H1 (cell line): ENCODE measurements around the gene HIPK3. TPM values are rescaled to one million over a fixed set of nuclear protein-coding genes. Genes with fewer than 3 reads are reported as not detected.

Source experiments
- CTCF ChIA-PET: fragments of 300-600 bp; sonication (Branson Sonifier 250); formaldehyde crosslinking; loops from one replicate; lab custom pipeline; 2021; ENCODE audit not compliant: partially characterized antibody; lab: Charles Lee
- POLR2A ChIA-PET: fragments of 300-600 bp; sonication (Branson Sonifier 250); formaldehyde crosslinking; loops from one replicate; lab custom pipeline; 2021; ENCODE audit warnings: inconsistent platforms; ENCODE audit not compliant: partially characterized antibody; lab: Charles Lee
- DNase-seq, 2 experiments: peaks; one replicate each; pipeline versions ENCODE4 v3.0.0 to v3.0.0-alpha.2; 2010 to 2022; ENCODE audit warnings: low spot score in 2 of 2, low read depth in 1 of 2, mixed read lengths in 1 of 2
- FAIRE-seq: peaks from 2 replicates; lab custom pipeline; 2011; peaks lifted over from hg19 to GRCh38; lab: Jason Lieb, UNC
- H2AFZ ChIP-seq: 2 replicates; pipeline ENCODE4 v1.8.1; 2012; ENCODE audit warnings: low read length, inconsistent platforms
- H2AK5ac ChIP-seq: 2 replicates; pipeline ENCODE4 v1.6.1; 2013; ENCODE audit warnings: low read depth, low read length
- H2BK120ac ChIP-seq: replicated peaks from 2 replicates; pipeline ENCODE3; 2013; ENCODE audit warnings: low read depth, low read length, inconsistent platforms
- H2BK12ac ChIP-seq: 2 replicates; pipeline ENCODE4 v1.6.1; 2013; ENCODE audit warnings: low read depth, low read length
- H2BK15ac ChIP-seq: 2 replicates; pipeline ENCODE4 v1.6.1; 2013; ENCODE audit warnings: low read length
- H2BK20ac ChIP-seq: 2 replicates; pipeline ENCODE4 v1.6.1; 2013; ENCODE audit warnings: low read length
- H2BK5ac ChIP-seq: 2 replicates; pipeline ENCODE4 v1.6.1; 2013; ENCODE audit warnings: low read depth, low read length
- H3K14ac ChIP-seq: 2 replicates; pipeline ENCODE4 v1.6.1; 2013; ENCODE audit warnings: inconsistent platforms; ENCODE audit not compliant: insufficient read length
- H3K18ac ChIP-seq: 2 replicates; pipeline ENCODE4 v1.6.1; 2013; ENCODE audit warnings: low read length; ENCODE audit errors: extremely low read depth
- H3K23ac ChIP-seq: 2 replicates; pipeline ENCODE4 v1.6.1; 2013; ENCODE audit warnings: inconsistent platforms; ENCODE audit not compliant: insufficient read length
- H3K23me2 ChIP-seq: 2 replicates; pipeline ENCODE4 v1.6.1; 2013; ENCODE audit warnings: low read depth, low read length
- H3K27ac ChIP-seq: 2 replicates; pipeline ENCODE4 v1.6.1; 2011; ENCODE audit warnings: low read depth, low read length, inconsistent platforms
- H3K27me3 ChIP-seq, 4 experiments: replicated peaks in 1 of 4; 1 replicate in 1 of 4; 2 replicates in 3 of 4; pipeline versions ENCODE4 v1.6.1 to v1.8.1; 2011 to 2013; ENCODE audit warnings: low read length in 3 of 4, mild to moderate bottlenecking in 3 of 4, inconsistent platforms in 2 of 4, mixed read lengths in 2 of 4, moderate library complexity in 1 of 4; ENCODE audit not compliant: control insufficient read depth in 3 of 4, insufficient read depth in 3 of 4; ENCODE audit errors: extremely low read depth in 1 of 4
- H3K36me3 ChIP-seq, 4 experiments: 2 replicates each; pipeline versions ENCODE4 v1.6.1 to v1.8.1; 2011 to 2013; ENCODE audit warnings: mild to moderate bottlenecking in 4 of 4, low read length in 3 of 4, moderate library complexity in 2 of 4, control low read depth in 1 of 4, inconsistent platforms in 1 of 4; ENCODE audit not compliant: insufficient read depth in 4 of 4, control insufficient read depth in 2 of 4
- H3K4ac ChIP-seq: replicated peaks from 2 replicates; pipeline ENCODE3; 2013; ENCODE audit warnings: low read length, low read depth, mixed read lengths, inconsistent platforms; ENCODE audit not compliant: insufficient read length
- H3K4me1 ChIP-seq, 4 experiments: replicated peaks in 1 of 4; 1 replicate in 1 of 4; 2 replicates in 3 of 4; pipeline versions ENCODE4 v1.6.1 to v1.8.1; 2011 to 2013; ENCODE audit warnings: low read length in 3 of 4, inconsistent platforms in 2 of 4, mixed read lengths in 1 of 4; ENCODE audit not compliant: insufficient read depth in 4 of 4, control insufficient read depth in 3 of 4
- H3K4me2 ChIP-seq, 2 experiments: 2 replicates each; pipeline versions ENCODE4 v1.6.1 to v1.8.1; 2011 to 2013; ENCODE audit warnings: low read depth in 2 of 2, low read length in 2 of 2, control low read depth in 1 of 2, inconsistent platforms in 1 of 2, mild to moderate bottlenecking in 1 of 2; ENCODE audit not compliant: insufficient read depth in 1 of 2
- H3K4me3 ChIP-seq, 4 experiments: fragments of 200-600, 300-600 bp in 1 of 4; sonication (generic), shearing (Covaris generic), sonication (Bioruptor Twin) in 1 of 4; 2 replicates each; pipeline versions ENCODE4 v1.5.1 to v1.8.1; 2011 to 2016; ENCODE audit warnings: low read length in 4 of 4, low read depth in 3 of 4, control low read depth in 2 of 4, inconsistent platforms in 2 of 4, mild to moderate bottlenecking in 2 of 4, mixed read lengths in 1 of 4, moderate library complexity in 1 of 4; ENCODE audit not compliant: insufficient read depth in 2 of 4; ENCODE audit errors: extremely low read depth in 1 of 4
- H3K56ac ChIP-seq: replicated peaks from 2 replicates; pipeline ENCODE3; 2013; ENCODE audit warnings: low read depth, mild to moderate bottlenecking, mixed read lengths, low read length, inconsistent platforms; ENCODE audit not compliant: insufficient read length
- H3K79me1 ChIP-seq: 2 replicates; pipeline ENCODE4 v1.6.1; 2013; ENCODE audit warnings: low read depth, low read length, control low read depth
- H3K79me2 ChIP-seq, 2 experiments: 2 replicates each; pipeline versions ENCODE4 v1.6.1 to v1.8.1; 2012 to 2013; ENCODE audit warnings: low read length in 2 of 2, mild to moderate bottlenecking in 2 of 2, inconsistent platforms in 1 of 2; ENCODE audit not compliant: insufficient read depth in 2 of 2, control insufficient read depth in 1 of 2
- H3K9ac ChIP-seq, 4 experiments: replicated peaks in 1 of 4; 1 replicate in 1 of 4; 2 replicates in 3 of 4; pipeline versions ENCODE4 v1.6.1 to v1.8.1; 2011 to 2013; ENCODE audit warnings: low read depth in 3 of 4, low read length in 3 of 4, control low read depth in 2 of 4, mild to moderate bottlenecking in 2 of 4, moderate library complexity in 2 of 4, inconsistent platforms in 1 of 4; ENCODE audit errors: extremely low read depth in 1 of 4
- H3K9me3 ChIP-seq, 2 experiments: 2 replicates each; pipeline versions ENCODE4 v1.6.1 to v1.8.1; 2012 to 2013; ENCODE audit warnings: mild to moderate bottlenecking in 2 of 2, moderate library complexity in 2 of 2, control low read depth in 1 of 2, inconsistent platforms in 1 of 2, low read depth in 1 of 2, low read length in 1 of 2, mixed read lengths in 1 of 2; ENCODE audit not compliant: insufficient read depth in 2 of 2
- H4K20me1 ChIP-seq, 2 experiments: replicated peaks in 1 of 2; 2 replicates each; pipeline versions ENCODE3 to v1.8.1; 2011 to 2013; ENCODE audit warnings: inconsistent platforms in 2 of 2, low read length in 2 of 2, mild to moderate bottlenecking in 1 of 2; ENCODE audit not compliant: insufficient read depth in 2 of 2, control insufficient read depth in 1 of 2
- H4K5ac ChIP-seq: 2 replicates; pipeline ENCODE4 v1.6.1; 2013; ENCODE audit warnings: low read length, low read depth, mixed read lengths, inconsistent platforms; ENCODE audit not compliant: insufficient read length
- H4K8ac ChIP-seq: 2 replicates; pipeline ENCODE4 v1.8.0; 2013; ENCODE audit warnings: mild to moderate bottlenecking, moderate library complexity, low read length, inconsistent platforms; ENCODE audit not compliant: insufficient read depth; ENCODE audit errors: extremely low read depth
- H4K91ac ChIP-seq: replicated peaks from 2 replicates; pipeline ENCODE3; 2013; ENCODE audit warnings: low read length, mixed read lengths, inconsistent platforms; ENCODE audit not compliant: insufficient read length
- ASH2L ChIP-seq: fragments of 200-600, 300-600 bp; sonication (generic); IDR thresholded peaks from one replicate; pipeline ENCODE4 v1.7.1; 2017; ENCODE audit warnings: low read length
- CEBPB ChIP-seq: IDR thresholded peaks from 2 replicates; pipeline ENCODE4 v1.6.1; 2012; ENCODE audit warnings: low read depth, low read length
- CTBP2 ChIP-seq: IDR thresholded peaks from 2 replicates; pipeline ENCODE4 v1.7.0; 2011; ENCODE audit warnings: borderline replicate concordance, mild to moderate bottlenecking, moderate library complexity, mixed read lengths, low read length; ENCODE audit not compliant: insufficient read depth, insufficient read length
- EZH2 ChIP-seq: fragments of 200-600 bp; sonication (generic); IDR thresholded peaks from 2 replicates; pipeline ENCODE4 v1.7.1; 2012; ENCODE audit warnings: low read depth, mild to moderate bottlenecking, moderate library complexity, low read length, inconsistent platforms; ENCODE audit not compliant: severe bottlenecking
- GTF2F1 ChIP-seq: IDR thresholded peaks from 2 replicates; pipeline ENCODE4 v1.6.1; 2012; ENCODE audit warnings: low read depth, low read length, improper control_type of control experiment, borderline replicate concordance
- HDAC2 ChIP-seq, 2 experiments: fragments of 300-600 bp in 1 of 2; sonication (generic) in 1 of 2; IDR thresholded peaks; 2 replicates each; pipeline ENCODE4 v1.6.1; 2011 to 2012; ENCODE audit warnings: low read depth in 2 of 2, low read length in 2 of 2, mild to moderate bottlenecking in 2 of 2, moderate library complexity in 2 of 2, borderline replicate concordance in 1 of 2, inconsistent platforms in 1 of 2
- RBBP5 ChIP-seq: IDR thresholded peaks from 2 replicates; pipeline ENCODE4 v1.7.1; 2012; ENCODE audit warnings: low read depth, mild to moderate bottlenecking, inconsistent platforms, low read length, moderate library complexity, borderline replicate concordance
- SIRT6 ChIP-seq: IDR thresholded peaks from one replicate; pipeline ENCODE4 v1.7.1; 2012; ENCODE audit warnings: low read length, inconsistent platforms
- SIX5 ChIP-seq: IDR thresholded peaks from 2 replicates; pipeline ENCODE4 v1.6.1; 2011; ENCODE audit warnings: mild to moderate bottlenecking, low read depth, low read length
- SRF ChIP-seq: IDR thresholded peaks from 2 replicates; pipeline ENCODE4 v1.6.1; 2011; ENCODE audit warnings: mild to moderate bottlenecking, low read depth, low read length, moderate library complexity
- ZNF274 ChIP-seq: IDR thresholded peaks from 2 replicates; pipeline ENCODE4 v1.7.0; 2012; ENCODE audit warnings: low read length, borderline replicate concordance; ENCODE audit errors: extremely low read depth
- WGBS, 2 experiments: shearing (Covaris generic) in 1 of 2; methylation state at CpG; one replicate each; pipeline versions ENCODE4 v1.1.6 to v1.1.7; 2013 to 2015; ENCODE audit warnings: low lambda C conversion rate in 2 of 2, mixed read lengths in 2 of 2, inconsistent platforms in 1 of 2, low coverage in 1 of 2, missing lambda C conversion rate in 1 of 2; ENCODE audit not compliant: insufficient replicate concordance in 2 of 2, insufficient coverage in 1 of 2, insufficient read length in 1 of 2; ENCODE audit errors: extremely low coverage in 1 of 2, missing lambda C conversion rate in 1 of 2; 5-methylcytosine and 5-hydroxymethylcytosine counted together
- polyA plus RNA-seq, 7 experiments: library from polyadenylated mRNA; depleted of rRNA in 3 of 7; stranded (reverse) in 5 of 7; unstranded in 2 of 7; fragments of >200 nt in 5 of 7; fragments of 200-250 nt in 2 of 7; gene quantifications; 1 replicate in 5 of 7; 2 replicates in 1 of 7; 4 replicates in 1 of 7; pipeline versions ENCODE4 v1.2.1 to v1.2.3, GENCODE V29; 2011 to 2013; ENCODE audit warnings: missing spikeins in 2 of 7, mixed read lengths in 2 of 7
- total RNA-seq: library from RNA; stranded (reverse); fragmentation: NEBNext Ultra II Directional; extraction: Animal tissue kit (Norgen Biotek cat#: 25700); gene quantifications from 2 replicates; pipeline ENCODE4 v1.2.1, GENCODE V29; 2021

Gene HIPK3
- total and polyA plus RNA-seq, 2 of the 8 experiments (the other 6 are each of a cell fraction or from before 2014, with no cell fraction given), result 5.0 to 22.3 TPM

- no peak overlapping the region for H3K27ac ChIP-seq
- no peak overlapping the region for H4K8ac ChIP-seq
- ChIA-PET CTCF (no interaction called here), POLR2A (no interaction called here)
- no peak overlapping the region for H2BK5ac ChIP-seq
- H3K36me3 ChIP-seq, result no peaks in the 10 kb centered on the region
- H3K56ac ChIP-seq, result no peak overlapping the region
- no peak overlapping the region for H3K23ac ChIP-seq
- FAIRE-seq (no peak), DNase-seq (no peak)
- H3K79me1 ChIP-seq, result no peaks in the 10 kb centered on the region
- H4K5ac ChIP-seq, result no peak overlapping the region
- no peaks in the 10 kb centered on the region for H3K79me2 ChIP-seq
- H3K4me2 ChIP-seq, result no peak overlapping the region
- no peak overlapping the region for H3K18ac ChIP-seq
- peaks cover 0 to 4% of the 10 kb centered on the region in 2 experiments for H4K20me1 ChIP-seq
- H3K4ac ChIP-seq, result no peak overlapping the region
- peaks cover 4% of the 10 kb centered on the region; the same call in 1 of the 2 replicates for H3K23me2 ChIP-seq
- WGBS, 2 experiments, result 82% methylated on average over 4 of the region's 4 CpGs; no CpG with 5 or more reads in 1 of the 2 experiments
- H3K9me3 ChIP-seq, result no peaks in the 10 kb centered on the region
- H2AK5ac ChIP-seq, result no peak overlapping the region
- H3K4me3 ChIP-seq, result no peak overlapping the region
- H3K14ac ChIP-seq, result no peak overlapping the region
- no peak overlapping the region for H2BK15ac ChIP-seq
- no peak overlapping the region for H3K9ac ChIP-seq
- no peak overlapping the region for H4K91ac ChIP-seq
- no peak overlapping the region for H2AFZ ChIP-seq
- no peak for TF ChIP-seq SIRT6
- no peak for TF ChIP-seq CTBP2
- TF ChIP-seq RBBP5, result no peak
- TF ChIP-seq CEBPB, result no peak
- TF ChIP-seq ASH2L, result no peak
- no peak for TF ChIP-seq SIX5
- no peak for TF ChIP-seq HDAC2 (IDR thresholded peaks at IDR 0.05; ENCODE audit: borderline replicate concordance in 1 of 2, low read depth in 2 of 2, low read length in 2 of 2)
- TF ChIP-seq SRF, result no peak
- no peak for TF ChIP-seq ZNF274
- no peak for TF ChIP-seq GTF2F1
- TF ChIP-seq EZH2, result no peak
- H3K27me3 ChIP-seq, result no peaks in the 10 kb centered on the region
- H3K4me1 ChIP-seq, result no peaks in the 10 kb centered on the region
- H2BK120ac ChIP-seq, result no peak overlapping the region
- no peak overlapping the region for H2BK12ac ChIP-seq
- no peak overlapping the region for H2BK20ac ChIP-seq
Measured at GRCh38 chr11:33399421-33399820, 142.2 kb downstream of the HIPK3 start.
